KMS-11 (cell line): ENCODE data around the gene NAA35.

Experiments
- H2AFZ ChIP-seq: fragments of 200-600 bp; sonication (generic); 2 replicates; pipeline ENCODE4 v1.6.1; 2016; ENCODE audit warnings: antibody characterized with exemption, mixed run types, low read depth
- H3K27ac ChIP-seq: fragments of 200-600 bp; sonication (generic); 2 replicates; pipeline ENCODE4 v1.6.1; 2016; ENCODE audit warnings: mild to moderate bottlenecking, mixed run types
- H3K27me3 ChIP-seq: fragments of 200-600 bp; sonication (generic); 2 replicates; pipeline ENCODE4 v1.6.1; 2017; ENCODE audit warnings: mild to moderate bottlenecking, low read depth, mixed run types, moderate library complexity; ENCODE audit not compliant: insufficient read depth
- H3K36me3 ChIP-seq: fragments of 200-600 bp; sonication (generic); 2 replicates; pipeline ENCODE4 v1.6.1; 2017; ENCODE audit warnings: mild to moderate bottlenecking, mixed run types; ENCODE audit not compliant: insufficient read depth
- H3K4me1 ChIP-seq: fragments of 200-600 bp; sonication (generic); 2 replicates; pipeline ENCODE4 v1.6.1; 2016; ENCODE audit warnings: mild to moderate bottlenecking, low read depth, mixed run types; ENCODE audit not compliant: poor library complexity, severe bottlenecking
- H3K4me2 ChIP-seq: fragments of 200-600 bp; sonication (generic); 2 replicates; pipeline ENCODE4 v1.7.0; 2016; ENCODE audit warnings: mild to moderate bottlenecking, mixed run types
- H3K4me3 ChIP-seq: fragments of 200-600 bp; sonication (generic); IDR thresholded peaks from 2 replicates; pipeline ENCODE4 v1.6.1; 2017; ENCODE audit warnings: low read depth, low read length, mixed read lengths; ENCODE audit not compliant: insufficient read depth
- H3K79me2 ChIP-seq: fragments of 200-600 bp; sonication (generic); 2 replicates; pipeline ENCODE4 v1.6.1; 2016; ENCODE audit warnings: low read depth, mixed run types; ENCODE audit not compliant: insufficient read depth
- H3K9ac ChIP-seq: fragments of 200-600 bp; sonication (generic); 2 replicates; pipeline ENCODE4 v1.6.1; 2016; ENCODE audit warnings: mild to moderate bottlenecking, mixed run types
- H4K20me1 ChIP-seq: fragments of 200-600 bp; sonication (generic); 2 replicates; pipeline ENCODE4 v1.6.1; 2016; ENCODE audit warnings: mild to moderate bottlenecking, mixed run types; ENCODE audit not compliant: insufficient read depth
- CTCF ChIP-seq: fragments of 200-600 bp; sonication (generic); conservative IDR thresholded peaks from 2 replicates; pipeline ENCODE4 v1.6.1; 2017; ENCODE audit warnings: low read depth, mild to moderate bottlenecking, antibody characterized with exemption, low read length, moderate library complexity, mixed read lengths

The NAA35 gene

GRCh38 chr9:85995097-85995496, 54.2 kb downstream of the NAA35 start:
- no peak overlapping the region for H3K4me2 ChIP-seq
- H3K79me2 ChIP-seq: no peaks in the 10 kb centered on the region
- H3K4me1 ChIP-seq: no peaks in the 10 kb centered on the region
- TF ChIP-seq CTCF: no peak
- no peaks in the 10 kb centered on the region; the same call in 1 of the 2 replicates for H3K27me3 ChIP-seq
- no peak overlapping the region for H3K9ac ChIP-seq
- H3K27ac ChIP-seq: no peak overlapping the region
- H4K20me1 ChIP-seq: no peaks in the 10 kb centered on the region
- H3K4me3 ChIP-seq: no peak overlapping the region
- H2AFZ ChIP-seq: no peak overlapping the region
- H3K36me3 ChIP-seq: no peaks in the 10 kb centered on the region

GRCh38 chr9:85995599-85995998, 54.7 kb downstream of the NAA35 start:
- no peaks in the 10 kb centered on the region for H3K4me1 ChIP-seq
- H3K79me2 ChIP-seq: no peaks in the 10 kb centered on the region
- H3K4me3 ChIP-seq: no peak overlapping the region
- no peaks in the 10 kb centered on the region for H4K20me1 ChIP-seq
- no peak overlapping the region for H2AFZ ChIP-seq
- no peaks in the 10 kb centered on the region; the same call in 1 of the 2 replicates for H3K27me3 ChIP-seq
- H3K36me3 ChIP-seq: no peaks in the 10 kb centered on the region
- H3K4me2 ChIP-seq: no peak overlapping the region
- H3K27ac ChIP-seq: no peak overlapping the region
- no peak for TF ChIP-seq CTCF
- H3K9ac ChIP-seq: no peak overlapping the region

DNA sequence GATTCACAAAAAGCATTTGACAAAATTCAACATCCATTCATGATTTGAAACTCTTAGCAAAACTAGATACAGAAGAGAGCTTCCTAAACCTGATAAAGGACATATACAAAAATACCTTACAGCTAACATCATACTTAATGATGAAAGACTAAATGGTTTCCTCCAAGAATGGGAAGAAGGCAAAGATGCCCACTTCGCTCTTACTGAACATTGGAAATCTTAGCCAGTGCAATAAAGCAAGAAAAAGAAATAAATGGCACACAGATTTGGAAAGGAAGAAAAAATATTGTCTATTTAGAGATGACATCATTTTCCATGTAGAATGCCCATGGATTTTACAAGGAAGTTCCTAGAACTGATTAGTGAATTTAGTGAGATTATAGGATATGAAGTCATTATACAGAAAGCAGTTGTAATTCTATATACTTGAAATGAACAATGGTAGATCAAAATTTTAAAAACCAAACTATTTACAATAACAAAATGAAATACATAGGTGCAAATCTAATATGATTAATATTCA, 64.4 kb downstream of the NAA35 start:
- Histone ChIP-seq H3K27ac (no peak overlapping the region), H3K4me1 (no peaks in the 10 kb centered on the region), H3K9ac (no peak overlapping the region), H3K27me3 (no peaks in the 10 kb centered on the region), H3K79me2 (no peaks in the 10 kb centered on the region), H3K4me3 (no peak overlapping the region), H3K4me2 (no peak overlapping the region), H3K36me3 (peaks cover 8% of the 10 kb centered on the region; the same call in 1 of the 2 replicates), H4K20me1 (no peaks in the 10 kb centered on the region), H2AFZ (no peak overlapping the region)
- no peak for TF ChIP-seq CTCF

DNA sequence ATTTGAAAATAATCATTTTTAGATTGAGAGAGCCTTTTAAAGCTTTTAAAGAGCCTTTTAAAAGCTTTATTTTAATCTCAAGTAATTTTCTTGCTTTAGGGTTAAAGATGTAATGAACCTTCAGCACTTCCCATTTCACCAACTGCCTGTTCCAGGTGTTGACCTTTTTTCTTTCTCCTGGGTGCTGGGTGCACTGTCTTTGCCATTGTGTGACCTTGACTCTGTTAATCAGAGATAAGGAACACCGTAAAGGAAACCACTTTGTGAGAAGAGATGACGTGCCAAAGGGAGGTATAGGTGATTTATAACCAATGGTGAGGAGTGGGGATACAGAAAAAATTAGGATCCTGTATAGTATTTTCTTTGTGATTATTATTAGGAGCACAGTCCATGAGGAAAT, 68.2 kb downstream of the NAA35 start:
- no peak overlapping the region for H3K9ac ChIP-seq
- no peak for TF ChIP-seq CTCF
- no peak overlapping the region for H3K4me3 ChIP-seq
- no peak overlapping the region for H2AFZ ChIP-seq
- peaks cover 6% of the 10 kb centered on the region; the same call in 1 of the 2 replicates for H3K36me3 ChIP-seq
- no peaks in the 10 kb centered on the region for H3K27me3 ChIP-seq
- no peaks in the 10 kb centered on the region for H3K4me1 ChIP-seq
- H3K27ac ChIP-seq: no peak overlapping the region
- no peaks in the 10 kb centered on the region for H3K79me2 ChIP-seq
- no peak overlapping the region for H3K4me2 ChIP-seq
- no peaks in the 10 kb centered on the region for H4K20me1 ChIP-seq
